Measurements from ENCODE around the gene UNC13B.

Gene UNC13B

GRCh38 chr9:35341021-35341420 lies 179.2 kb downstream of the UNC13B start:
- H3K4me1 ChIP-seq: peaks cover 17 to 21% (median 20%) of the 10 kb centered on the region in 10 experiments
- no peak overlapping the region for H3K4me3 ChIP-seq
- peak overlapping the region; percentile 66 to 88 (median 80); a peak in 21 of 22 replicates for H3K4me2 ChIP-seq
- no peak overlapping the region for H3K9ac ChIP-seq
- H3K27ac ChIP-seq: no peak overlapping the region
- H3K27me3 ChIP-seq: no peaks in the 10 kb centered on the region
- H3K9me3 ChIP-seq (replicated peaks in 1 of 11): no peaks in the 10 kb centered on the region
- no peak for TF ChIP-seq Cebpa-rat (IDR thresholded peaks at IDR 0.05)
- no peaks in the 10 kb centered on the region for H4K20me1 ChIP-seq
- H3K36me3 ChIP-seq: no peaks in the 10 kb centered on the region; a peak in 1 of 22 replicates

- Histone ChIP-seq H3K9ac (peak overlapping the region in 3 of 11 experiments; percentile 11 to 34 (median 28); a peak in 6 of 22 replicates), H3K9me3 (replicated peaks in 1 of 11) (no peaks in the 10 kb centered on the region), H3K27me3 (no peaks in the 10 kb centered on the region), H3K4me1 (peaks cover 17 to 21% (median 20%) of the 10 kb centered on the region in 10 experiments), H3K4me2 (peak overlapping the region; percentile 66 to 88 (median 80)), H3K27ac (peak overlapping the region in 2 of 11 experiments; percentile 12 to 25; a peak in 4 of 22 replicates), H3K4me3 (peak overlapping the region in 3 of 10 experiments; percentile 2 to 10 (median 5); a peak in 2 of 20 replicates), H4K20me1 (no peaks in the 10 kb centered on the region), H3K36me3 (no peaks in the 10 kb centered on the region; a peak in 1 of 22 replicates)
- TF ChIP-seq Cebpa-rat (IDR thresholded peaks at IDR 0.05): no peak
These were observed 179.8 kb downstream of the UNC13B start for GRCh38 chr9:35341585-35341984.

DNA sequence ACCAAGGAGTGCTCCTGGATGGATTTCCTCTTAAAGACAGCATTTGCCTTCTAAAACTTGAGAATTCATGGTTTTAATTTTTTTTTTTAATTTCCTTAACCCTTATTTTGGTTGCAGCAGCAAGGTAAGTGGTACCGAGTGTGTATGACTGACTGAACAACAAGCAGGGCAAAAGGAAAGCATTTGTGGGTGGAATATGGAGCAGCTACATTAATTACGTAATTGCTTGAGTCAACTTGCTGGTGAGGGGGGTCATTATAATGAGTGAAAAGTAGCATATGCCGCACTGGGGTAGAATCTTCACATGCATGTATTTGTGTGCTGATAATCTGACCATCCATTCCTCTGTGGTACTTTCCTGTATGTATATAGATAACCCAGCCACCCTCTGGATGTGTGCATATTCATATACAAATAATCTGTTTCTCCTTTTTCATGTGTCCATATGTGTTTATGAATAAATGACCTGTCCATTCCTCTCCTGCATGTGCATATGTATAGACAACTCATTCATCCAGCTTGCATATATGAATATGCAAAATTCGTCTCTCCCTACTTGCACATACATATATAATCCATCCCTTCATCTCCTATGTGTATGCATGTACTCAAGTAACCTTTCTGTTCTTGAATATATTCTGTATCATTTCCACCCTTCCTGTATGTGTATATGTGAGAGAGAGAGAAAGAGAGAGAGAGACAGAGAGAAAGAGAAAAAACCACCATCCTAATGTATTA lies 180.6 kb downstream of the UNC13B start:
- H3K4me1 ChIP-seq: peaks cover 17 to 21% (median 20%) of the 10 kb centered on the region in 10 experiments
- no peaks in the 10 kb centered on the region; a peak in 1 of 22 replicates for H3K36me3 ChIP-seq
- no peaks in the 10 kb centered on the region for H3K9me3 ChIP-seq (replicated peaks in 1 of 11)
- H3K4me2 ChIP-seq: peak overlapping the region; percentile 66 to 88 (median 80)
- H3K9ac ChIP-seq: peak overlapping the region in 3 of 11 experiments; percentile 11 to 34 (median 28); a peak in 5 of 22 replicates
- H3K27ac ChIP-seq: peak overlapping the region in 2 of 11 experiments; percentile 12 to 25; a peak in 4 of 22 replicates
- no peaks in the 10 kb centered on the region for H3K27me3 ChIP-seq
- TF ChIP-seq Cebpa-rat (IDR thresholded peaks at IDR 0.05): no peak
- H3K4me3 ChIP-seq: no peak overlapping the region
- no peaks in the 10 kb centered on the region for H4K20me1 ChIP-seq

GRCh38 chr9:35348109-35348508 lies 186.3 kb downstream of the UNC13B start:
- no peaks in the 10 kb centered on the region for H4K20me1 ChIP-seq
- no peak for TF ChIP-seq Cebpa-rat (IDR thresholded peaks at IDR 0.05)

GRCh38 chr9:35349287-35349990 lies 187.6 kb downstream of the UNC13B start:
- Histone ChIP-seq H3K9ac (no peak overlapping the region), H3K4me3 (no peak overlapping the region), H3K4me2 (no peak overlapping the region), H4K20me1 (no peaks in the 10 kb centered on the region), H3K9me3 (replicated peaks in 1 of 11) (no peaks in the 10 kb centered on the region), H3K27me3 (no peaks in the 10 kb centered on the region), H3K27ac (no peak overlapping the region), H3K36me3 (no peaks in the 10 kb centered on the region), H3K4me1 (no peaks in the 10 kb centered on the region)
- no peak for TF ChIP-seq Cebpa-rat (IDR thresholded peaks at IDR 0.05)

More at GRCh38 chr9:35348109-35348508, 186.3 kb downstream of the UNC13B start:
- Histone ChIP-seq H3K27ac (no peak overlapping the region), H3K4me2 (no peak overlapping the region), H3K4me3 (no peak overlapping the region), H3K4me1 (no peaks in the 10 kb centered on the region), H3K36me3 (no peaks in the 10 kb centered on the region), H3K9me3 (replicated peaks in 1 of 11) (no peaks in the 10 kb centered on the region), H3K27me3 (no peaks in the 10 kb centered on the region), H3K9ac (no peak overlapping the region)

DNA sequence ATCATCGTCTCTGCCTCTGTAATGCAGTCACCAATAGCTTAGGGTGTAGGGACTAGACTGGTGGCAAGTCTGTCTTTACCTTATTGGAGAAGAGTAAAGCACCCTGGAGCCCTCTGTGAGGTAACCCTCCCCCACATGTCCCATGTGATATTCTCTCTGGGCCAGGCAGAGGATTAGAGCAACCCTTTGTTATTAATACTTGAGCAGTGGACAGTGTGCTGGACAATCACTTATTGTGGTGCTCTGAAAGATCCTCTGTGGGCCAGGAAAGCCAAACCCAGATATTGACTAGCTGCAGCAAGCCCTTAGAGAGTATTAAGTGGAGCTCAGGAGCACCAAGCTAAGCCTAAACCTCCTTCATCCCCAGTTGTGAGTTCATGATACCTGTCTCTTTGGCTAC lies 188.4 kb downstream of the UNC13B start:
- no peaks in the 10 kb centered on the region for H4K20me1 ChIP-seq
- H3K9ac ChIP-seq: no peak overlapping the region
- H3K27ac ChIP-seq: no peak overlapping the region
- H3K27me3 ChIP-seq: no peaks in the 10 kb centered on the region
- H3K4me3 ChIP-seq: no peak overlapping the region
- H3K9me3 ChIP-seq (replicated peaks in 1 of 11): no peaks in the 10 kb centered on the region
- no peak for TF ChIP-seq Cebpa-rat (IDR thresholded peaks at IDR 0.05)
- no peaks in the 10 kb centered on the region for H3K36me3 ChIP-seq
- no peak overlapping the region for H3K4me2 ChIP-seq
- no peaks in the 10 kb centered on the region for H3K4me1 ChIP-seq

DNA sequence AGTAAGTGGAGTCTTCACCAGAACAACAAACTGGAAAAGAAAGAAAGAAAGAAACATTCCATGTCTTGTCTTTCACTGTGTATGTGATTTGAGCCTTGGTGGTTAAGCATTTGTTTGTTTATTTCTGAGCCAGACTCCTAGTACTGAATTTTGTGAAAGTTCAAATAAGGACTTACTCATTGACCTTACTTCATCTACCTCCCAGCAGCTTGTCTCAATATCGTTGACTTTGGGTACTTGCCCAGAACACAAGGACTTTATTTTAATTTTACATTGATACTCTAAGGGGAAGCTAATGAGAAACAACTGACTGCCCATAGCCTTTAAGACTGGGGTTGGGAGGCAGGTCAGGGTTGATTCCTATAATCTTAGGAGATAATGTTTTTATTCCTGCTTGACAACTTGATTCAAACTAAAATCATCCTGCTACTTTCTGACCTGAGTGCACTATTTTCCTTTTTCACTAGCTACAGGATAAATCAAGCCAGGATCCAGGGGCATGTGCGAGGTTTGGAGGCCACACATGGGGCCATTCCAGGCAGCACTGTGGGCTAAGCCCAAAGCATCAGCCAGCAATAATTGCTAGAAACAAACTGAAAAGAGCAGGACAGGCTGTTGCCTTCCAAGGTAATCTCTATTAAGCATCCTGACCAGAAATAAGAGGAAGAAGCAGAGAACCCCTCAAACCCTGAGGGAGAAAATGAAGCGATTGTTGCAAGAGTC lies 189.2 kb downstream of the UNC13B start:
- Histone ChIP-seq H4K20me1 (no peaks in the 10 kb centered on the region), H3K4me1 (no peaks in the 10 kb centered on the region), H3K4me2 (no peak overlapping the region), H3K4me3 (no peak overlapping the region), H3K36me3 (no peaks in the 10 kb centered on the region), H3K9me3 (replicated peaks in 1 of 11) (no peaks in the 10 kb centered on the region), H3K27me3 (no peaks in the 10 kb centered on the region), H3K9ac (no peak overlapping the region), H3K27ac (no peak overlapping the region)
- no peak for TF ChIP-seq Cebpa-rat (IDR thresholded peaks at IDR 0.05)

- Histone ChIP-seq H3K4me1 (no peaks in the 10 kb centered on the region), H3K36me3 (no peaks in the 10 kb centered on the region), H3K9ac (no peak overlapping the region), H4K20me1 (no peaks in the 10 kb centered on the region), H3K27ac (no peak overlapping the region), H3K4me2 (no peak overlapping the region), H3K27me3 (no peaks in the 10 kb centered on the region), H3K9me3 (replicated peaks in 1 of 11) (no peaks in the 10 kb centered on the region), H3K4me3 (no peak overlapping the region)
- no peak for TF ChIP-seq Cebpa-rat (IDR thresholded peaks at IDR 0.05)
These were observed 192.0 kb downstream of the UNC13B start for GRCh38 chr9:35353731-35354365.

- Histone ChIP-seq H3K9ac (no peak overlapping the region), H3K4me3 (no peak overlapping the region), H3K36me3 (no peaks in the 10 kb centered on the region), H3K4me2 (no peak overlapping the region), H3K27ac (no peak overlapping the region), H3K27me3 (no peaks in the 10 kb centered on the region), H3K4me1 (no peaks in the 10 kb centered on the region), H3K9me3 (replicated peaks in 1 of 11) (no peaks in the 10 kb centered on the region), H4K20me1 (no peaks in the 10 kb centered on the region)
- TF ChIP-seq Cebpa-rat (IDR thresholded peaks at IDR 0.05): no peak
These were observed 194.1 kb downstream of the UNC13B start for GRCh38 chr9:35355939-35356338.
